GM21390 (cell line): ENCODE measurements around the gene ZDHHC11.
"Not testable (repeated sequence)": the region's sequence is repeated elsewhere in the genome, so short reads cannot be mapped to it uniquely, and the experiment has no call there.

Source experiments
- ATAC-seq: cut with Tn5 transposase; IDR thresholded peaks from one replicate; pipeline ENCODE4 v1.9.1; 2021; ENCODE audit not compliant: unreplicated experiment

The ZDHHC11 gene

GRCh38 chr5:845676-846601 is 4.8 kb downstream of the ZDHHC11 start:
- ATAC-seq, result not testable (repeated sequence)

DNA sequence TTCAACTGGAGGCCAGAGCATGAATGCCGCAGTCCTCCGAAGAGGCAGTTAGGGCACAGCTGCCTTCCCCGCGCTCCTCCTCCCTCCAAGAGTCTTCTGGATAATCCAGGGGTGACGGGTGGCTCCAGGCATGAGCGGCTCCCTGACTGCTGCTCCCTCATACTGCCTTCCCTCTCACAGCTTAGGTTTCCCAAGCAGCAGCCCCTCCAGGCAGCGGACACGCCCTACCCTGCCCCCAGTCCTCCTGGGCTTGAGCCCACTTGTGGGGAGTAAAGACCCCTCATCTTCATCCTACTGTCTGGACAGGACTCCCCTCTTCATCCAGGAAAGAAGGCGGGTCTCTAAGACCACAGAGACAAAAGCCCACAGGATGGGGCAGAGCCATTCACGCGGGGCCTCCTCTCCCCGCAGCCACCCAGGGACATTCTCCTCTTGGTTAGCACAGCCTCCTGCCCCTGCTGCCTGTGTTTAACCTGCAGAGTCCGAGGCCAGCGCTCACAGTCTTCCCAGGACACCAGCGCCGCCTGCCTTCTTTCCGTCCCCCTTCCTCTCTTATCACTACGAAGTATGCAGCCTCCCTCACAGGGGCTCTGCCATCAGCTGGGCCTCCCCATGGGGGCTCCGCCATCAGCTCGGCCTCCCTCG is 5.6 kb downstream of the ZDHHC11 start:
- not testable (repeated sequence) for ATAC-seq

DNA sequence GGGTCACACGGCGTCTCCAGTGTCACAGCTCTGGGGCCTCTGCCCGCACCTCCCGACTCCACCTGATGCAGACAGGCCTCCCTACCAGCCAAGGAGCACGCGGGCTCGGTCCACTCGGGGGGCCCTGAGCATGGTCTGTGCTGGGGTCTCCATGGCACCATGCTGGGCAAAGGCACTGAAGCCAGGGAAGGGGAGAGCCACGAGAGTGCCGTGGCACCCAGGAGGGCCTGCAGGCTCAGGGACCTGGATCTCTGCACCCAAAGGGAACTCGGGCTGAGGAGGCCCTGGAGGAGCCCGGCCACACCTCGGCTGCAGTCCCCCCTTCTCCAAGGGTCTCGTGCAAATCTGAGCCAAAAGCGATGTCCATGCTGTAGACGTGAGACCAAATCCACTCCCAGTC is 6.4 kb downstream of the ZDHHC11 start:
- ATAC-seq, result not testable (repeated sequence)

GRCh38 chr5:843926-844325 is 6.9 kb downstream of the ZDHHC11 start:
- not testable (repeated sequence) for ATAC-seq

GRCh38 chr5:843371-843770 is 7.4 kb downstream of the ZDHHC11 start:
- ATAC-seq, result not testable (repeated sequence)

DNA sequence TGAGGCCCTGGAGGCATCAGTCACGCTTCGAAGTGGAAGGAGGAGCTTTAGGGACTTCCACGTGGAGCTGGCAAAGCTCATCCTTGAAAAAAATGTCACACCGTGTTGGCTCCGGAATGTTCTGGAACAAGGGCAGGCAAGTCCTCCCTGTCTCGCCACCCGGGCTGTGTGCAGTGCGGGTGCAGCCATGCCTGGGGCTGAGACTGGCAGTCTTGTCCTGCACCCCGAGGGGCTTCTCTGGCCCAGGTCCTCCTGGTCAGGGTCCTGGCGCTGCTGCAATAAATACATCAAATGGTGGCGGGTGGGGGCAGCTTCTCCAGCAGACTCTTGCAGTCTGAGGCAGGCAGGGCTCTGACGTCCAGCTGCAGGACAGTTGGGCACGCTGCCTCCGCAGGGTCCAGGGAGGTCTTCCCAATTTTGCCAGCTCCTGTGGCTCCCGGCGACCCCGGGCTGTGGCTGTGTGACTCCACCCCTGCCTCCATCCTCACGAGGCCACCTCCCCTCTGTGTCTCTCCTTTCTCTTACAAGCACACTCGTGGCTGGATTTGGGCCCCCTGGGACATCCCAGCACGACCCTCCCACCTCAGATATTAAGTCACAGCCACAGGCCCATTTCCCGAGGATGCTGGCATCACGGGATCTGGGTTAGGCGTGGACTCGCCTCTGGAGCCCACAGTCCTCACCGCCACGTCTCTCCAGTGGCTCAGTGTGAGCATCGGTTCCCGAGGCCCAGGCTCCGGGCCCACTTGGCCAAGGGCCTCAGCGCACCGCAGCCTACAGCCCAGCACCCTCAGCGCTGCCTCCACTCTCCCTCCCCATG is 8.2 kb downstream of the ZDHHC11 start:
- ATAC-seq, result not testable (repeated sequence)

DNA sequence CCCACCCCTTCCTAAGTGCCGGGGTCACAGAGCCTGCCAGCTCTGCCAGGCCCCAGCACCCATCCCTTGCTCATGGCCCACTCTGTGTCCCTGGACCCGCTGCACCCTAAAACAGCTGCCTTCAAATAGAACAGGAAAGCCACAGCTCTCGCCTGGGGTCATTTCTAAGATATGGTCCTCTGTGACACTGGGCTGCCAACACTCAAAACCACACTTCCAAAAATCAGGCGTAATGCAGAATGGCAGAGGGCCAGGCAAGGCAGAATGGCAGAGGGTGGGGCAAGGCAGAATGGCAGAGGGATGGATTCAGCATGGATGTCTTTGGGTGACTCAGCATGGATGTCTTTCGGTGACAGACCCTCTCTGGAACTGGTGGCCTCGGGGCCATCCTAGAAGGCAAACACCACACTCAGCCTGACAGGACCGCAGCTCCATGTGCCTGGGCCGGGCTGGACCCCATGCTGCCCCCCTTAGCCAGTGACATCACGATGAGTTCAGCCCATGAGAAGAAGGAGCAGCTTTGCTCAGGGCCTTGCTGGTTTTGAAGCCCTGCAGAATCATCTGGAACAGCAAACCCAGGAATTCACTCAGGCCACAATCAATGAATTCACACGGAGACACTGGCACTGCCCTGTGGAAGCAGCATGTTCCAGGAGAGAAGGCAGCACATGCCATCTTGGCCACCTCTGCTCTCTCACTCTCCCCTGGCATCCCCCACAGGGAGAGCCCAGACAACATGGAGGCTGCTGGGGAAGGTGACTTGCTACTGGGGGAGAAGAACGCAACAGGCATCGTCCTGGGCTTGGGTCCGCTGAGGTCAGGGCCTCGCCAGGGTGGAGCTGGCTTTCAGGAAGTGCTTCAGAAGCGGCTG is 9.0 kb downstream of the ZDHHC11 start:
- ATAC-seq, result not testable (repeated sequence)

DNA sequence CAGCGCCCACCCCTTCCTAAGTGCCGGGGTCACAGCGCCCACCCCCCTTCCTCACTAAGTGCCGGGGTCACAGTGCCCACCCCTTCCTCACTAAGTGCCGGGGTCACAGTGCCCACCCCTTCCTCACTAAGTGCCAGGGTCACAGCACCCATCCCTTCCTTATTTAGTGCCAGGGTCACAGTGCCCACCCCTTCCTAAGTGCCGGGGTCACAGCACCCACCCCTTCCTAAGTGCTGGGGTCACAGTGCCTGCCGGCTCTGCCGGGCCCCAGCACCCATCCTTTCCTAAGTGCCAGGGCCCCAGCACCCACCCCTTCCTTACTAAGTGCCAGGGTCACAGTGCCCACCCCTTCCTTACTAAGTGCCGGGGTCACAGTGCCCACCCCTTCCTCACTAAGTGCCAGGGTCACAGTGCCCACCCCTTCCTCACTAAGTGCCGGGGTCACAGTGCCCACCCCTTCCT is 9.8 kb downstream of the ZDHHC11 start:
- not testable (repeated sequence) for ATAC-seq

DNA sequence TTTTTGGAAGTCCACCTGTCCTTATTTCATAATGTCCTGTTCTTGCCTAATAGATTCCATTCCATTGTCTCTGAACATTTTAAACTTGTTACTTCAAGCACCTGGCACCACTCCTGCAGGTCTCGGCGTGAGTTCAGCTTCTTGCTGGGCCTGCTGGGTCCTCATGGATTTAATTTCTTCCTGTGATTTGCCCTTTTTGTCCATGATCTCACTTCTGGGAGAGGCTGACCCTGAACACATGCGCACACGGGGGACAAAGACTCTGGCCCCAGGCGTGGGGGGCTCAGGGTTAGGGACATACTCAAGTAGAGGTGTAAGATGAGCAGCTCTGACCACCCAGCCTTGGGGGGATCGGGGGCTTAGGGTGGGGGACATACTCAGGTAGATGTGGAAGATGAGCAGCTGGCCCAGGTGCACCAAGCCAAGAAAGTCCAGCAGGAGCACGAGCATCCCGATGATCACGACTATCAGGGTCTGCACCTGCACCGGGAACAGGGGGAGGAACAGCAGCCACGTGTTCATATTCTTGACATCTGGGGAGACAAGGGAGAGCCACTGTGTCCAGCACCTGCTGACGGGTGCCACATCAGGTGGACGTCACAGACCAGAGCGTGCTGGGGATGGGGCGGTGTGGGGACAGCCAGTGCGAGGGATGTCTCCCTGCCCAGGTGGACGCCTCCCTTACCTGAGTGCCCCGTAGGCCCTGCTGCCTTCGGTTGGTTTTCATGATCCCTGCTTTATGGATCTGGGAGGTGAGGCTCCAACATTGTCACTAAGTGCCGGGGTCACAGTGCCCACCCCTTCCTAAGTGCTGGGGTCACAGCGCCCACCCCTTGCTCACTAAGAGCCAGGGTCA is 10.4 kb downstream of the ZDHHC11 start:
- ATAC-seq, result not testable (repeated sequence)

DNA sequence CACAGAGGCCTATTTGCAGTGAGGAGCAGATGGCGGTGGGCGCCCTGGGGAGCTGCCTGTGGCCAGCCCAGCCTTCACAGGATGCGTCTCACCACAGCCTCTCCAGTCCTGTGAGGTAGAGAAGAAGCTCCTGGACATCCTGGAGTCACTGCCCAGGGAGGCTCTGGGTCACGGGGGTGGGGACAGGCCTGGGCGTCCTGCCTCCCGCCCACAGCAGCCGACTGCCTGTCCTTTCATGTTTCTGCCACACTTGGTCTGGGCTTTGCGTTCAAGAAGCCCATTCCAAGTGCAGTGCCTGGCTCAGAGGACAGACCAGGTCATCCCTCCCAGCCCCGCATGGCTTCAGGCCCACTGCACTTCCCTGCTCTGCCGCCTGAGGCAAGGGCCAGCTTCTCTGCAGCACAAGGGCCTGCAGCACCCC is 12.3 kb downstream of the ZDHHC11 start:
- ATAC-seq, result not testable (repeated sequence)

DNA sequence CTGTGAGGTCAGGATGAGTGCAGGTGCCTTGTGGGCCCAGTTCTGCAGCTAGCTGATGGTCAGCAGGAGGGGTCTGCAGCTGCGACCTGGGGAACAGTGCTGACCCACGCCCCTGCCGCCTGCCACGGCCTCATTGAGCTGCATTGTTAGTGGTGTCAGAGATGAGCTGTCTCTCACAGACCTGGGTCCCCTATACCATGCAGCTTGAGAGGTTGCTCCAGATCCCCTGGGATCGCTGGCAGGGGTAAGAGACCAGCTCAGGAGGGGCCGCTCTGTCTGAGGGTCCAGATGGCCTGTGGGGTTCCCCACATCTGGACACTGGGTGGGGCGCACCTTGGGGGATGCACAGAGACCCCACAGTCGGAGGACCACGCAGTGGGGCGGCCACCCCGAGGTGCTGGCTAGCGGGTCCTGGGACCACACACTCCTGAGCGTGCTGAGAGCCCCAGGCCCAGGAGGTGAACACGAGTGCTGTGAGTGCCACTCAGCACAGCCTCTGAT is 13.1 kb downstream of the ZDHHC11 start:
- not testable (repeated sequence) for ATAC-seq

- ATAC-seq, result not testable (repeated sequence)
Observed at GRCh38 chr5:835933-836612, 14.7 kb downstream of the ZDHHC11 start.

- ATAC-seq, result not testable (repeated sequence)
Observed at GRCh38 chr5:834013-834412, 16.8 kb downstream of the ZDHHC11 start.

GRCh38 chr5:828194-828593 is 22.6 kb downstream of the ZDHHC11 start:
- ATAC-seq, result not testable (repeated sequence)

DNA sequence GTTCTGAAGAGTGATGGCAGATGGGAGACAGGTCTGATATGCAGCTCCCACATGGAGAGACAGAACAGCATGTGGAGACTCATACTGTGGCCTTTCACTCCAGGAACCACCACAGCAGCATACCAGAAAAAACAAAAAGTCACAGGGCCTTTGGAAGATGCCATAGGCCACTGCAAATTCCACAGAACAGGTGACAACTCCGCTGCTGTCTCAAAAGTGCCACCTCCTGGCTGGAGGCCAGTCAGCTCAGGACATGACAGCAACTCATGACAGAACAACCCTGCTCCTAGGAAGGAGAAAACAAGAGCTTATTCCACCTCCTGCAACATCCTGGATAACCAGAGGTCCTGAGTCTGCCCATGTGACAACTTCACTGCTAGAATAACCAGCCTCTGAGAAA is 25.2 kb downstream of the ZDHHC11 start:
- not testable (repeated sequence) for ATAC-seq

DNA sequence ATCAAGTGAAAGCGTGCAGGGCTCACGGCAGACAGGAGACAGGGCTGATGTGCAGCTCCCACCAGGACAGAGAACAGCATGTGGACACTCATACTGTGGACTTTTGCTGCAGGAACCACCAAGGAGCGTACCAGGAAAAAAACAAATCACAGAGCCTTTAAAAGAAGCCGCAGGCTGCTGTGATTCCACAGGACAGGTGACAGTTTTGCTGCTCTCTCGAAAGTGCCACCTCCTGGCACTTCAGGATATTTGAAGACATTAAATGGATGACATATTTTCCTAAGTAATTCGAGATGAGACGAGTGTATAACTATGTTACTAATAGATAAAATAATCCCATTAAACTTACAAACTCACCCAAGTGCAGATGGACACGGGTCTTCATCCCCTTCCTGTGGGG is 29.3 kb downstream of the ZDHHC11 start:
- no peak for ATAC-seq

GRCh38 chr5:820245-820644 is 30.5 kb downstream of the ZDHHC11 start:
- ATAC-seq, result no peak

DNA sequence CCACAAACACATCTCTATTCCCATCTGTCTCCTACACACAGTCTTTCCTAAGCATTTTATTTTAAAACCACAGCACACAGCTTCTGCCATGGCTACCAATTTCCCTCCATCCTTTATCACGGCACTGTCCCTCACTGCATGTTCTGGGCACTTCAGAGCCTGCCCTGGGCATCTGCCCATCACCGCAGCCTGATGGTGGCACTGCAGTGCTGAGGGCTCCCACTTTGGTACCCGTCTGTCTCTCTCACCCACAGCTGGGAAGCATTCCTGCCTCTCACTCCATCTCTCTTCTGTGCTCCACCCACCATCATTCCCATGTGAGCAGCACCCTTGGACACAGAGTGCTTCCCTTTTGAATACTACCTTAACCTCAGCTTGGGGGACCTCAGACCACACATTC is 31.7 kb downstream of the ZDHHC11 start:
- no peak for ATAC-seq
